Uterus (tissue), 2 donors: Measurements from ENCODE around the gene GLI2.

Experiments
- POLR2A ChIP-seq, 2 donors: fragments of 450-650 bp; IDR thresholded peaks; one replicate each; pipeline ENCODE4 v1.6.1; 2016; ENCODE audit warnings: antibody characterized with exemption in 2 of 2, mild to moderate bottlenecking in 1 of 2, moderate library complexity in 1 of 2
- TF ChIP-seq, protein P1 (sequence below), 4 experiments: fragments of 200-600 bp in 2 of 4; fragments of 450-650 bp in 2 of 4; sonication (generic) in 2 of 4; IDR thresholded peaks; one replicate each; pipeline ENCODE4 v1.5.1; 2016 to 2019; ENCODE audit warnings: antibody characterized with exemption in 4 of 4, mild to moderate bottlenecking in 2 of 4, moderate library complexity in 1 of 4

DNA sequence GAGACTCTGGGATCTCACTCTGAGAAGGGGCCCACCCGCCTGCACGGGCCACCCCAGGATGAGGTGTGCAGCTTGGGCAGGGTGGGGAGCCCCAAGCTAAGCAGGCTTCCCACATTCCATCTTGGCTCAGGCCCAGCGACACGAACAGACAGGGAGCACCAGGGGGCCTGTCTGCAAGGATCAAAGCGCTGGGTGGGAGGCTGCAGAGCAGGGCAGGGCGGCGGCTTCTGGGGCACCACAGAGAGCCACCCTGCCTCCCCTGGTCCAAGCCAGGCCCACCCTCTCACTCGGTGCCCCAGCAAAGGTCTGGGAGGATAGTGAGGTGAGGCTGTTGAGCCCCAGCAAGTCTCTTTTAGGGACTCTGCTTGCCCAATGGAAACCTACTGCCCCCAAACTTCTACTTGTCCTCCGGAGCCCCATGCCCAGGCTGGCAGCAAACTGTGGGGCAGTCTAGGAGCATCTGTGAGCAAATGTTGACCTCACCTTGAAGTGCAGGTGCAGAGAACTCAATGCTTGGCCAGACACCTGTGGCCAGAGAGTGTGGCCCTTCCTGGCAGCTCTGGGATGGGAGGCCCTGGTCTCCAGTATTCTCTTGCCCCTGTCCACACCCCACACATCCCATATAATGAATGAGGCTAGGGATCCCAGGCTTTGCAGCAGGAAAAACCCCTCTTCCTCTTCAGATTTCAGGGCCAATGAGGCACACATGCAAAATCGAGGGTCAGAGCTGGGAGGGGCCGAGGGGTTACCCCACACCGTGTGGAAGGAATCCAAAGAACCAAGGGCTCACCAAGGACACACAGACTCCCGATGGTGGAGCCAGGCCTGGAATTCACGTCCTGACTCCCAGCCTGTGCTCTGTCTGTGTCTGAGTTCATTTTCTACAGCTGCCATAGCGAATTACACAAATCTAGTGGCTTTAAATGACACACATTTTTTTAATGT lies 18.8 kb upstream of the GLI2 start:
- TF ChIP-seq, protein P1, sequence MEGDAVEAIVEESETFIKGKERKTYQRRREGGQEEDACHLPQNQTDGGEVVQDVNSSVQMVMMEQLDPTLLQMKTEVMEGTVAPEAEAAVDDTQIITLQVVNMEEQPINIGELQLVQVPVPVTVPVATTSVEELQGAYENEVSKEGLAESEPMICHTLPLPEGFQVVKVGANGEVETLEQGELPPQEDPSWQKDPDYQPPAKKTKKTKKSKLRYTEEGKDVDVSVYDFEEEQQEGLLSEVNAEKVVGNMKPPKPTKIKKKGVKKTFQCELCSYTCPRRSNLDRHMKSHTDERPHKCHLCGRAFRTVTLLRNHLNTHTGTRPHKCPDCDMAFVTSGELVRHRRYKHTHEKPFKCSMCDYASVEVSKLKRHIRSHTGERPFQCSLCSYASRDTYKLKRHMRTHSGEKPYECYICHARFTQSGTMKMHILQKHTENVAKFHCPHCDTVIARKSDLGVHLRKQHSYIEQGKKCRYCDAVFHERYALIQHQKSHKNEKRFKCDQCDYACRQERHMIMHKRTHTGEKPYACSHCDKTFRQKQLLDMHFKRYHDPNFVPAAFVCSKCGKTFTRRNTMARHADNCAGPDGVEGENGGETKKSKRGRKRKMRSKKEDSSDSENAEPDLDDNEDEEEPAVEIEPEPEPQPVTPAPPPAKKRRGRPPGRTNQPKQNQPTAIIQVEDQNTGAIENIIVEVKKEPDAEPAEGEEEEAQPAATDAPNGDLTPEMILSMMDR (IDR thresholded peaks at IDR 0.05), result no peak
- no peak for TF ChIP-seq POLR2A (IDR thresholded peaks at IDR 0.05)
